ENCODE data around the gene SLC38A8.

DNA sequence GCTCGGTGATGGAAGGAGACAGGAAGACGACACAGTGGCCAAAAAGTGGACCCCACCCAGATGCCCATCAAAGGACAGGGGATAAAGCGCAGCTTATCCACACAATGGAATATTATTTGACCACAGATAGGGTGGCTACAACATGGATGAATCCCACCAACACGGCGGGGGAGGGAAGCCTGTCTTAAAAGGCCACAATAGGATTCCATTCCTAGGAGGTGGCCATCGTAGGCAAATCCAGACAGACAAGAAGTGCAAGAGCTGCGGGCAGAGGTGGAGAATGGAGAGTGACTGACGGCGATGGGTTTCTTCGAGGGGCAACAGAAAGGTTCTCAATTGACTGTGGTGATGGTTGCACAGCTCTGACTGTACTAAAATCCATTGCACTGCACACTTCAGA is 16.0 kb downstream of the SLC38A8 start:
- TF ChIP-seq, protein P1, sequence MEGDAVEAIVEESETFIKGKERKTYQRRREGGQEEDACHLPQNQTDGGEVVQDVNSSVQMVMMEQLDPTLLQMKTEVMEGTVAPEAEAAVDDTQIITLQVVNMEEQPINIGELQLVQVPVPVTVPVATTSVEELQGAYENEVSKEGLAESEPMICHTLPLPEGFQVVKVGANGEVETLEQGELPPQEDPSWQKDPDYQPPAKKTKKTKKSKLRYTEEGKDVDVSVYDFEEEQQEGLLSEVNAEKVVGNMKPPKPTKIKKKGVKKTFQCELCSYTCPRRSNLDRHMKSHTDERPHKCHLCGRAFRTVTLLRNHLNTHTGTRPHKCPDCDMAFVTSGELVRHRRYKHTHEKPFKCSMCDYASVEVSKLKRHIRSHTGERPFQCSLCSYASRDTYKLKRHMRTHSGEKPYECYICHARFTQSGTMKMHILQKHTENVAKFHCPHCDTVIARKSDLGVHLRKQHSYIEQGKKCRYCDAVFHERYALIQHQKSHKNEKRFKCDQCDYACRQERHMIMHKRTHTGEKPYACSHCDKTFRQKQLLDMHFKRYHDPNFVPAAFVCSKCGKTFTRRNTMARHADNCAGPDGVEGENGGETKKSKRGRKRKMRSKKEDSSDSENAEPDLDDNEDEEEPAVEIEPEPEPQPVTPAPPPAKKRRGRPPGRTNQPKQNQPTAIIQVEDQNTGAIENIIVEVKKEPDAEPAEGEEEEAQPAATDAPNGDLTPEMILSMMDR (IDR thresholded peaks at IDR 0.05; ENCODE audit: low read depth, low read length, poor library complexity, severe bottlenecking), result no peak
- no peak for TF ChIP-seq EZH2phosphoT487 (IDR thresholded peaks at IDR 0.05; ENCODE audit: borderline replicate concordance, low read length)

Measured in DOHH2 (cell line).